Embryonic facial prominence (tissue), 1 donor: Measurements from ENCODE around the gene CCDC33.

Source experiments
- DNase-seq: peaks from one replicate; pipeline ENCODE4 v3.0.0-alpha.2; 2016; ENCODE audit errors: extremely low spot score

The CCDC33 gene

DNA sequence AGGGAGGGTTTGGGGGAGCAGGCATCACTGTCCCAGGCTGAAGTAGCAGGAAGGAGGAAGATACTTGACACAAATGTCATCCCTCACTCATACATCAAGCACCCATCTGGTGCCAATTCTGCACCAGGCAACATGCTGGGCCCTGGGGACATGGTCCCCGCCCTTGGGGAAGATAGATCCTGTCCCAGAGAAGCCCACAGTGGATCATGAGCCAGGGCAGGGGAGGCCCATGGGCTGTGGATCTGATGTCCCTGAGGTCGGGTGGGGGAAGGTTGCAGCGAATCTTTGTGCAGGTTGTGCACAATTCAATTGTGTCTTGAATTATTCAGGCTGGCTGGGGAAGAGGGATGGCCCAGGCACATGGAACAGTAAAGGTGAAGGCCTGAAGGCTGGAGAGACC lies 6.4 kb upstream of the CCDC33 start:
- no peak for DNase-seq

DNA sequence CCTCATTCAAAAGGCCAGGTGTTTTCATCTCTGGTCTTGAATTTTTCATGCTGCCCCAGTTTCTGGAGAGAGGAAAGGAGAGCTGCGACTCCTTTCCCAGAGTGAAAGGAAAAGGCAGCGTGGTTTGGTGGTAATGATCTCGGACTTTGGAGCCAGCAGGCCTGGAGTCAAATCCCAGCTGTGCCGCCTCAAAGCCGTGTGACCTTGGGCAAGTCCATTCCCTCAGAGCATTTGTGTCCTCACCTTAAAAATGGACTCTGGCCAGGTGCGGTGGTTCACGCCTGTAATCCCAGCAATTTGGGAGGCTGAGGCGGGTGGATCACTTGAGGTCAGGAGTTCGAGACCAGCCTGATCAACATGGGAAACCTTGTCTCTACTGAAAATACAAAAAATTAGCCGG lies 4.7 kb upstream of the CCDC33 start:
- DNase-seq: no peak

DNA sequence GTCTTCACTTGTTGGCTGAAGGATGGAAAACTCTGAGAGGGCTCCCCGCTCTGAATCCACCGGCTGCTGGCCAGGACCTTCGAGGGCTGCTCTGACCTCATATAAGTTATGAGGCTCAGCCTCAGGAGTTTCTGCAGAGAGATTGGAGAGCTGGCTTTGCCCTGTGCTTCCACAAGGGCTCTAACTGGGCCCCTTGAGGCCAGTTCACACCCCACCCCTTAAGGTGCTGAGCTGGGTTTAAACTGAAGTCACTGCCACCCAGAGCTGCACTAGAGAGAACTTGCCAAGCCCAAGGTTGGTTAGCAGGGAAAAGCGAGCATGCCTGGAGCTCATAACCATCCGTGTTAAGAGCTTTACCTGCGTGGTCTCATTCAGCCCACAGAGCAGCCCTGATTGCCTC lies 2.8 kb upstream of the CCDC33 start:
- DNase-seq: no peak

DNA sequence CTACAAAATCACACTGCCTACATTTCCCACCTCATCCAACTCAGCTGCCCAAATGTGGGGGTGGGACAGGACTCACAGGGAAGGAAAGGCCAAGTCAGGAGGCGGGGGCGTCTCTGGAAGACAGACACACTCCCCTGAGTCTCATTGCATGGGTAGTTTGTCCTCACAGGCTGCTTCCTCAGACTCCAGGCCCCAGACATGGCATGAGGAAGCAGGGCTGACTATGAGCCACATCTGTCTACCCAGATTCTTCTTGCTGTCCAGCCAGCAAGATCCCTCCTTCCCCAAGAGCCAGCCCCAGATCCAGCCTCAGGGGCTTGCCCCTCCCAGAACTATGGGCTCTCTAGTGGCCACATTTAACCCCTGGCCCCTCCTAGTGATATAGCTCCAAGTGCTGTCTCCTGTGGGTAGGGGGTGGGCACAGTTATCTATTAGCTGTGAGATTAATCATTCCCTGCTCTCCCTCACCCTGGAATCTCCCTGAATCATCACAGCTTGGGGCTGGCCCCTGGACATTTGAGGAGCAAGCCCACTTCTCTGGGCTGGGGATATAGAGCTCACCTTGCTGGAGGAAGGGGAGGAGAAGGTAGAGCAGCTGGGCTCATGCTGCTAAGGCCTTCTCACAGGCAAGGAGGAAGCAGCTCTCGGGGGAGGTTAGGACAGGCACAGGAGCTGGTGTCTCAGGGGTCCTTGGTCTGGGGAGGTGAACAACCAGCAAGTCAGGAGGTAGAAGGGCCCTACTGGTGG lies 2.1 kb upstream of the CCDC33 start:
- DNase-seq: no peak

DNA sequence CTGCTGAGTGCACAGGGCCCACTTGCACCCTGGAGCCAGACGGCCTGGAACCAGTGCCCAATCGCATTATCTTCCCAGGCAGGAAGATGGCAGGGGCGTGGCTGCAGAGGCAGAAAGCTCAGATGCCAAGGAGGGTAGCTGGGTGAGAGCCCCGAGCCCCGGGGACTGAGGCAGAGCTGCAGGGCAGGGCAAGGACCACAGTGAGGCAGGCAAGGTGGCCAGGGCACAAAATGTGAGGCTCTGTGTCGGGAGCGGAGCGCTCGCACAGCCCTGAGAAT lies 1.6 kb upstream of the CCDC33 start:
- DNase-seq: no peak

DNA sequence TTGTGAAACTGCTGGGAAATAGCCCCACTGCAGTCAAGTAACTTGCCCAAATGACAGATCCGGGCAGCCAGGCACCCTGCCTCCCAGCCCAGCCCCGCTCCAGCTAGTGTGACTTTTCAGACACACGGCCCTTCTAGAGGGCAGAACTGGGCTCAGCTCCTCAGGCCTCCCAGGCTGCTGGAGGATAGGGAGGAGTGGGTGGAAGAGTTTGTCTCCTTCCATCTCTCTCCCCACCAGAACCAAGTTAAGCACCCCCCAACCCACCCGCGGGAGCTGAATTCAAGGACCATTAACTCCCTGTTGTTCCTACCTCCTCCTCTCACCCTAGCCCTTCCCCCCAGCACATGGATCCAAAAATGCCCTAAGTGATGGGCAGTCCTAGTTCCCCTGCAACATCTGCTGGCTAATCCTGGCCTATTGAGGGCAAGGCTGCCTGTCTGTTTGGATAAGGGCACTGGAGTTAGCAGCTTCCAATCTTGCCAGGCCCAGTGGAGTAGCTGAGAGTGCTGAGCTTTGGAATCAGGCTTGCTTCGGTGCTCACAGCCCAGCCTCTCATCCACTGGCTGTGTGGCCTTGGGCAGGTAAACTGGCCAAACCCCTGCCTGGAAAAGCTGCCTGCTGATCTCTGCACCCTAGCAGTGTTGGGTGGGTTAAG lies 3.1 kb downstream of the CCDC33 start:
- no peak for DNase-seq

DNA sequence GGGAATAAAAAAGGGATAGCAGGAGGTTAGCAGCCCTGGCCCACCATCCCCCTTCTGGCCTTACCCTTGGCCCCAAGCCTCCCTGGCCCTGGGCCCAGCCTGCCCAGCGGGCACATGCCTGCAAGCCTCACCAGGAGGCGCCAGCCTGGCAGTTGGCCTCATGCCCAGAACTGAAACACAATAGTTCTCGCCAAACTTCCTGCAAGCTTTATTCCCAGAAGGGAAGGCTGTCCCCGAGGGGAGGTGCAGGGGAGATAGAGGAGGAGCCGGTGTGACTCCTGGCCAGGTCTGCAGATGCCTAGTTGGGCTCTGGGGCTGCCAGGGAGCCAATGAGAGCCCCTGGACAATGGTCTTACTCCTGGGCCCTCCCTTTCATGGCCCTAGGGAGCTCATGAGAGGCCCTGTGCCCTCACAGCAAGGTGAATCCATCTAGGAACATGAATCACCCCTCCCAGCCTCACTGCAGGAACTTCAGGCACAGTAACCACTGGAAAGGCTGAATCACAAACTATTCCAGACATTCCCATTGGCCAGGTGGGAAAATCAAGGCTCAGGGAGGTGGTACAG lies 4.0 kb downstream of the CCDC33 start:
- DNase-seq: no peak

DNA sequence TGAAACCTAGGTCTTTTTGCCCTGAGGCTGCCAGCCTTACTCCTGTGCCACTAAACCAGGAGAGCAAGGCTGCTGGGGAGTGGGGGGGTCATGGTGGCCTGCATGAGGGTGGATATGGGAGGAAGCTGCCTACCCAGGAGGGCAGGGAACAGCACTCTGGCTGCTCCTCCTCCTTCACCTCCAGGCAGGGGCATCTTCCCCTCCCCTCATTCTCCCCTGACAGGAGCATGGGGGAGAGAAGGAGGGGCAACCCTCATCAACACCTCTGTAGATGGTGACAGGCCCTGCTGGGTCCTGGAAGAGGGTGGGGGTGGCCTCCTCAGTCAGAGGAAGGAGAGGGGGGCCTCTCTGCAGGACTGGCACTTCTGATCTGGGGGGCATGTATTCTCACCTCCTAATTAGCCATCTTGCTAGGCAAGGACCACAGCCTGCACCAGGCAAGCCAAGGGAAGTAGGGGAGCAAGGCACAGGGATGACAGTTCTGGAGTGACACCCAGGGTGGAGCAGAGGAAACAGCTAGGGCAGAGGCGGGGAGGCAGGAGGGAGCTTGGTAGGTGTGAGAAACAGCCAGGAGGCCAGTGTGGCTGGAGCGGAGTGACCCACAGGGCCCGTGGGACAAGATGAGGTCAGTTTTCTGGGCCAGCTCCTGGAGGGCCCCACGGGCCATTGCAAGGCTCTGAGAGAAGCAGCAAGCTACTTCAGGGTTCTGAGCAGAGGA lies 4.9 kb downstream of the CCDC33 start:
- no peak for DNase-seq

DNA sequence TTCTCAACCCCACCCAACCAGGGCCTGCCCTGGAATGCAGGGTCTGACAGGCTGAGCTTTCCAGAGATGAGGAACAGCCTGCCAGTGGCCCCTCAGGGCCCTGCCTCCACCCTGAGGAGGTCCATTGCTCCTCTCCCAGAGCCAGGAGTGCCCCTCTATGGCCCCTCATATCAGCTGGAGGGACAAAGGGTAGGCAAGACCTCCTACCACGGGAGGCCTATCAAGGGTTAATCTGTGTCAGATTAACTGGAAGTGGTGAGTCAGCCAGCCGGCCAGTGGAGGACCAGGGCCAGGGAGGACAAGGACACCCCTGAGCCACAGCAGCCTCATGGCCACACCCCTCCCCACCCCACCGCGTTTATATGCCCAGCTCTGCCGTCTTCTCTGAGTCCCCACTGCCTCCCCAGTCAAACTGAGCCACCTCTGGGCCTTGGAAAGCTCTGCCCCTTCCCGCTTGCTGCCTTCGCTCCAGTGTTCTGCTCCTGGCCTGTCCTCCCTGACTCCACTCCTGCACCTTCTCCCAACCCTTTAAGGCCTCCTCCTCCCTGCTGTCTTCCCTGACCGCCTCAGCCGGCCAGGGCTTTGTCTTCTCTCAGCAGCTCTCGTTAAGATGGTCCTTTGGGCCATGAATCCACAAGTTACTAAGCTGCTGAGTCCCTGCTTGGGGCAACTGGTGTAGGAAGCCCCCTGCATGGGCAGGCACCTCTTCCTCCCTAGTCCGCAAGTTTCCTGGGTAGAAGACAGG lies 6.5 kb downstream of the CCDC33 start:
- no peak for DNase-seq

DNA sequence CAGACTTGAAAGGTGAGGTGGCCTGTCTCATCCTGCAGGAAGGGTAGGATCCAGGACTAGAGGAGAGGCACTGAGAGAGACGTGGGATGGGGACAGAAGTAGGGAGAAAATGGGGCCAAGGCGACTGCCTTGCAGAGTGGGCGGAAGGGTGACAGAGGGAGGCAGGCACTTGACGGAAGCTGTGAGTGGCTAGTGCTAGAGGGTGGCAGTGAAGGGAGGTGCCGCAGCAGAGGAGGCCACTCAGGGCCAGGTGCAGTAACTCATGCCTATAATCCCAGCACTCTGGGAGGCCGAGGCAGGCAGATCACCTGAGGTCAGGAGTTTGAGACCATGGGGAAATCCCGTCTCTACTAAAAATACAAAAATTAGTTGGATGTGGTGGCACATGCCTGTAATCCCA lies 7.3 kb downstream of the CCDC33 start:
- no peak for DNase-seq

DNA sequence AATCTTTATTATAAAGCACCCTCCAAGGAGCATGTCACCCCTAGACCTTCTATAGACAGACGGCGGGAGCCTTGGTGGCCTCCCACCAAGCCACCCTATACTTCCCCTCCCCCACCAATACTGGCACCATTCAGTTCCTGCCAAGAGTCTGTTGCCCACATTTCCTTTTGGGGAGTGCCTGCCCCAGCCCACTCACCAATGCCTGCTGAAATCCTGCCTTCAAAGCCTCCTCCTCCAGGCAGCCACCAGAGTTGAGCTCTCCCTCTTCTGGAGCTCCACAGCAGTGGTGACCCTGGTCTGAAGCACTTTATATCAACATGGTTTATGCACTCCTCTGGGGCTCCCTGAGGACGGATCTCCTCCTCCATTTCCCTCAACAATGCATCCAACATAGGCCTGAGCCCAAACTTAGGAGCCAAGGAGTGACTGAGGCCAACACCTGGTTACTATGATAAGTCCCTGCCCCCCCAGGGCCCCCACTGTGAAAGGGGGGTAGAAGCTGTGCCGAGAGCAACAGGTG lies 8.8 kb downstream of the CCDC33 start:
- no peak for DNase-seq

DNA sequence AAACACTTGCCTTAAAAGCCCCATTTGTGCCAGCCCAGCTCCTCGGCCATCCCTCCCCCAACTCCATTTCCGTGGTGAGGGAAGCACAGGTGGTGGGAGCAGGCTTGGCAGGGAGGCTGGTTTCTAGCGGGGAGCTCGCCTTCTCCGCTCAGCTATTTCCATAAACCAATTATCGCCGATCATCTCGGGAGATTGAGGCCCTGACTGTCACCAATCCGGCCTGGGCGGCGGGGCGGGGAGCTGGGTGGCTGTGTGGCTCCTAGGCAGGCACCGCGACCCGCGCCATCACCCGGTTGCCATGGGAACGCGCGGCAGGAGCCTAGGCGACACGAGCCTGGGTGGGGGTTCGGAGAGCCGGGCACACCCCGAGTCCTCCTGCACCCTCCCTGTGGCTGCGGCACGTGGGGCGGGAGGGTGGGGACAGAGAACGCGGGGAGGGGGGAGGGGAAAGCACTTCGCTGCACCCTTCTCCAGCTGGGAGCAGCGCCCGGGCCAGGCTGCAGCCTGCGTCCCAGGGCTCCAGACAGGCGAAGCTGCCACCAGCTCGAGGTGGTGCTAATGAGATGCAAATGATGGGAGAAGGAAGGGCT lies 9.3 kb downstream of the CCDC33 start:
- DNase-seq: no peak

DNA sequence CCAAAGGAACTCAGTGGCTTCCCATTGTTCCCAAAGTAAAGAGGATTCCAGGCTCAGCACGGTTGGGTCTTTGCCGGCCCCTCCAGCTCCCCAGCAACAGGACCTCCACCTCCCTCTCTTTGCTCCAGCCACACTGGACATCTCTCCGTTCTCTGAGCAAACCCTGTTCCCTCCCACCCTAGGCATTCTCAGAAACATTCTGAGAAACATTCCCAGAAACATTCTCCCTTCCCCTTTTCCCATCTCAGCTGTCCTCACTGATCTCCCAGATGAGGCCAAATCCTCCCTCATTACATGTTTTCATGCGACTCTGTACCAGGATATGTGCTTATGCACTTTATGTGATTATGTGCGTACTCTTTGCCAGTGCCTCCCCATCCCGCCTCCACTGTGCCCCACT lies 14.1 kb downstream of the CCDC33 start:
- no peak for DNase-seq

DNA sequence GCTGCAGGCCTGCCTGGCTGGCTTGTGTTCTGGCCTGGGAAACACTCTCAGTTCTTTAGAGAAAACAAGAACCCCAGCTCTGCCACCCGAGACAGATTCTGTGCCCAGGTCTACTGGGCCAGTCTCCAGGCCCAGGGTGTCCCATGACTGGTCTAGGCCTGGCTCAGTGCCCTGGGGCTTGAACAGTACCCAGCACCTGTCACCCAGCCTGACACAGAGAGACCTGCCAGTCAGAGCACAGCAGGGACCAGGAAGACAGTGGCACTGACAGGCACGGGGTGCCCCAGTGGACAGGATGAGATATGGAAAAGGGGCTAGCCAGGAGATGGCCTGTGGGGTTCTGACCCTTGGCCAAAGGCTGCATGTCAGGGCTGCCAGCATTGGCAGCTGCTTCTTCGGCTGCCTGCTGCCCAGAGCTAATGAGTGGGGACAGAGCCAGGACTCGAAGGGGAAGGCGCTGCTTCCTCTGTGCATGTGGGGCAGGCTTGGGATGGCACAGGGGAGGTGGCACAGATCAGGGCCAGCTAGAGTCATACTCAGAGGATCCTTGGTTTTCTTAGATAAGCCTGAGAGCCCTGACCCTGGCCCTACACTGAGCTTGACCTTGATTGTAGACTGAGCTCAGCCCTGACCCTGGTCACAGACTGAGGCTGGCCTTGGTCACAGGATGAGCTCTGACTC lies 15.1 kb downstream of the CCDC33 start:
- no peak for DNase-seq

DNA sequence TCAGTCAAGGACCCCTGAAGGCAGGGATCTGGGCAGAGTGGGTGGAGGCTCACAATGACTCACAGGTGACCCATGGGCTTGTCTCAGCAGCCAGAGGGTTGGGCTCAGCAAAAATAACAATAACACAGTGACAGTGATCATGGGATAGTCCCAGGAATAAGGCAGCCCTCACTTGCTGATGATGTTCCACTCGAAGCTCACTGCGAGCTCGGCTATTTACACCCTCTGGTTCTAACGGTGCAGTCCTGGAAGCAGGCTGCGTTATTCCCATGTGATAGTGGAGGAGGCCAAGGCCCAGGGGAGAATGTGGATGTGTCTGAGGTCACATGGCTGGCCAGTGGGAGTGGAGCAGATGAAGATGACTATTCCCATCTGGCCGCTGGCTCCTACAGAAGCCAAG lies 16.2 kb downstream of the CCDC33 start:
- DNase-seq: no peak

DNA sequence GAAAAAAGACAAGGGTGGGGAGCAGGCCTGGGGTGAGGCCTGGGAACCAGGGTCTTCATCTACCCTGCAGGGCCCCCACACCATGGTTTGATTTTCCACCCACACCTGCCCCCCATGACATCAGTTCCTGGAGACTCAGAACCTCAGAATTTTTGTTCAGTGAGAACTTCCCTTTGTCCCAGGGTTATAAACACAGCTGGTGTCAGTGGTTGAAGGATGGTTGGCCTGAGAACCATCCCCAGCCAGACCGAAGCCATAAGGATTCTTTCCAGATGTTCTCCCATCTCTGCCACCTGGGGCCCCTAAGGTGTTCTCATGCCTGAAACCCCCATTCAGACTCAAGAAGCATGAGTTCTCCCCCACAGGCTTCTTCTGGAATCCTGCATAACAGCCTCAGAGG lies 16.6 kb downstream of the CCDC33 start:
- DNase-seq: no peak

DNA sequence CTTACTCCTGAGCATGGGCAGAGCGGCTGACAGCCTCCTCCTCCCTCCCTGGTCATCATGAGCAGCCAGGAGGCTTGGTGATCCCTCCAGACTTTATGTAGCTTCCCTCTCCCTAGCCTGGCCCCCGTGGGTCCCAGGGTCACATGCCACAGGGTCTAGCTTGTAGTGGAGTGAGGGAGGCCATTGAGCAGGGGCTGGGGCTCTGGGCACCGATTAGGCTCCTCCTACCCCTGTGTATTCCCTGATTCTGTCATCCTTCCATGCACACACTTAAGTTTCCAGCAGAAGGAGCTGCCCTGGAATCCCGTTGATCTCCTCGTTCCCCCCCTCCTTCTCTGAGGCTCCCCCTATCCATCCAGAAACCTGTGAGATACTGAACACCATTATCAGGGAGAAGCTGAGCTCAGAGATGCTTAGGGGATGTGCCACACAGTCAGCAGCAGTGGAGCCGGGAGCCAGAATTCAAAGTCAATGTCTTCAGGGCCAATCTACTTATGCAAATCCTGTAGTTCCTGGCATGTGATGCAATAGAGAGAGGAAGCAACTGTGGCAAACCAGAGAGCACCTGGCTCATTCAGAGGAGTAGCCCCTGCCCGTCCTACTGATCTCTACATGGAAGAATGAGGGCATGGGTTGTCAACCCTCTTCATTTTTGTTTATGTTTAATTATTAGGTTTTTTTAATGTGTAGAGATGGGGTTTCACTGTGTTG lies 17.2 kb downstream of the CCDC33 start:
- no peak for DNase-seq

DNA sequence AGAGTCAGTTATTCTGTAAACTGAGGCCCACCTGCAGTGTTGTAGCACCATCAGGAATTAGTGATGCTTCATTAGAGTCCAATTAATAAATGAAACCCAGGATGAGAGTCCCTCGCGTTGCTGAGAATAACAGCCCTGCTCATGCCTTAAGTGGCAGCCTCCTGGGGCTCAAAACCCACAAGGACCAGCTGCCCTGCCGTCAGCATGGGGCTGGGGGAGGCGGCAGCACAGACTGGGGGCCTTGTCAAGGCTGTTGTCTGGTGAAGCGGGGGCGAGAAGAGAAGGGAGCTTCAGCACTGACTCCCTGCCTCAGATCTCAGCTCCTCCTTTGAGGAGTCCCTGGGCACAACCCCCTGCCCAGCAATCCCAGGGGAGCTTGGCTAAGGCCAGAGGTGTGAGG lies 21.0 kb downstream of the CCDC33 start:
- DNase-seq: no peak

DNA sequence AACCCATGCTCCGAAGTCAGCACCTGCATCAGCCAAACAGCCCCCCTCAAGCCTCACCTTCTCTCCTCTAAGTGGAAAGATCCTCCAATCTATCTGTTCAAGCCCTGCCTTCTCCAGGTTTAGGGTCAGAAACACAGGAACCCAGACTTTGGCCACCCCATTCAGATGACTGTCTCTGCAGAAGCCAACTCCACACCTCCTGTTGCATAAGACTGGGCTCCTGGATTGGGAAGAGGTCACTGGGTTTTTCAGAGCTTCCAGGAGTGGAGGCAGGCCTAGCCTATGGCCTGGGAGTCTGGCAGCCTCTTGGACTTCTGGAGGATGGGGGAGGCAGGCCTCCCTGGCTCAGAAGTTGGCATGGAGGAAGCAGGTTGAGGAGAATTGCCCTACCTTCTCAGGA lies 21.5 kb downstream of the CCDC33 start:
- no peak for DNase-seq
